ENCODE results near the gene MRPS26.

DNA sequence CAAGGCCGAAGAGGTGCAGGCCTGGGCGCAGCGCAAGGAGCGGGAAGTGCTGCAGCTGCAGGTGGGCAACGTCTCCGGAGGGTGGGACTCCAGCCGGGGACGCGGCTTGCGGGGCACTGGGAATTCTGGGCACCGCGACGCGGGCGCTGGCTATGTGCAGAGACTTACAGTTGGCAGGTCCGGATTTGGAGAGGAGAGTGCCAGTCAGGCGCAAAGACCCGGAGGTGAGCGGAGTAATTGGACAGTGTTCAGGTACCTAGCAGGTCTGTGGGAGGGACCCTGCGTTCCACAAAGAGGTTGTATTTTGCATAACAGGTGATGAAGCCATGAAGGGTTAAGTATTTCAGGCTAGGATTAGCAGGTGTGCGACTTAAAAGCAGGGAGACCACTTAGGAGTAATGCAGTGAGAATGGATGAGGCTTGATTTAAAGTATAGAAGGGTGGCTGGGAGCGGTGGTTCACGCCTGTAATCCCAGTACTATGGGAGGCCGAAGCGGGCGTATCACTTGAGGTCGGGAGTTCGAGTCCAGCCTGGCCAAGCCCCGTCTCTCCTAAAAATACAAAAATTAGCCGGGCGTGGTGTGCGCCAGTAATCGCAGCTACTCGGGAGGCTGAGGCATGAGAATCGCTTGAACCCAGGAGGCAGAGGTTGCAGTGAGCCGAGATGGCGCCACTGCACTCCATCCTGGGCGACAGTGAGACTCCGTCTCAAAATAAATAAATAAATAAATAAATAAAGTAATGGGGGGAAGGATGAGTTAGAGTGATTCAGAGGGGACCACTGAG lies 1.0 kb downstream of the MRPS26 start:
- TF ChIP-seq, protein P1, sequence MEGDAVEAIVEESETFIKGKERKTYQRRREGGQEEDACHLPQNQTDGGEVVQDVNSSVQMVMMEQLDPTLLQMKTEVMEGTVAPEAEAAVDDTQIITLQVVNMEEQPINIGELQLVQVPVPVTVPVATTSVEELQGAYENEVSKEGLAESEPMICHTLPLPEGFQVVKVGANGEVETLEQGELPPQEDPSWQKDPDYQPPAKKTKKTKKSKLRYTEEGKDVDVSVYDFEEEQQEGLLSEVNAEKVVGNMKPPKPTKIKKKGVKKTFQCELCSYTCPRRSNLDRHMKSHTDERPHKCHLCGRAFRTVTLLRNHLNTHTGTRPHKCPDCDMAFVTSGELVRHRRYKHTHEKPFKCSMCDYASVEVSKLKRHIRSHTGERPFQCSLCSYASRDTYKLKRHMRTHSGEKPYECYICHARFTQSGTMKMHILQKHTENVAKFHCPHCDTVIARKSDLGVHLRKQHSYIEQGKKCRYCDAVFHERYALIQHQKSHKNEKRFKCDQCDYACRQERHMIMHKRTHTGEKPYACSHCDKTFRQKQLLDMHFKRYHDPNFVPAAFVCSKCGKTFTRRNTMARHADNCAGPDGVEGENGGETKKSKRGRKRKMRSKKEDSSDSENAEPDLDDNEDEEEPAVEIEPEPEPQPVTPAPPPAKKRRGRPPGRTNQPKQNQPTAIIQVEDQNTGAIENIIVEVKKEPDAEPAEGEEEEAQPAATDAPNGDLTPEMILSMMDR (IDR thresholded peaks at IDR 0.05), result no peak
- TF ChIP-seq SIN3A (IDR thresholded peaks at IDR 0.05; ENCODE audit: borderline replicate concordance, insufficient read depth, low read depth, low read length) (no peak), POLR2AphosphoS5 (IDR thresholded peaks at IDR 0.05; ENCODE audit: low read depth, low read length) (no peak)
- TF ChIP-seq, protein P2, sequence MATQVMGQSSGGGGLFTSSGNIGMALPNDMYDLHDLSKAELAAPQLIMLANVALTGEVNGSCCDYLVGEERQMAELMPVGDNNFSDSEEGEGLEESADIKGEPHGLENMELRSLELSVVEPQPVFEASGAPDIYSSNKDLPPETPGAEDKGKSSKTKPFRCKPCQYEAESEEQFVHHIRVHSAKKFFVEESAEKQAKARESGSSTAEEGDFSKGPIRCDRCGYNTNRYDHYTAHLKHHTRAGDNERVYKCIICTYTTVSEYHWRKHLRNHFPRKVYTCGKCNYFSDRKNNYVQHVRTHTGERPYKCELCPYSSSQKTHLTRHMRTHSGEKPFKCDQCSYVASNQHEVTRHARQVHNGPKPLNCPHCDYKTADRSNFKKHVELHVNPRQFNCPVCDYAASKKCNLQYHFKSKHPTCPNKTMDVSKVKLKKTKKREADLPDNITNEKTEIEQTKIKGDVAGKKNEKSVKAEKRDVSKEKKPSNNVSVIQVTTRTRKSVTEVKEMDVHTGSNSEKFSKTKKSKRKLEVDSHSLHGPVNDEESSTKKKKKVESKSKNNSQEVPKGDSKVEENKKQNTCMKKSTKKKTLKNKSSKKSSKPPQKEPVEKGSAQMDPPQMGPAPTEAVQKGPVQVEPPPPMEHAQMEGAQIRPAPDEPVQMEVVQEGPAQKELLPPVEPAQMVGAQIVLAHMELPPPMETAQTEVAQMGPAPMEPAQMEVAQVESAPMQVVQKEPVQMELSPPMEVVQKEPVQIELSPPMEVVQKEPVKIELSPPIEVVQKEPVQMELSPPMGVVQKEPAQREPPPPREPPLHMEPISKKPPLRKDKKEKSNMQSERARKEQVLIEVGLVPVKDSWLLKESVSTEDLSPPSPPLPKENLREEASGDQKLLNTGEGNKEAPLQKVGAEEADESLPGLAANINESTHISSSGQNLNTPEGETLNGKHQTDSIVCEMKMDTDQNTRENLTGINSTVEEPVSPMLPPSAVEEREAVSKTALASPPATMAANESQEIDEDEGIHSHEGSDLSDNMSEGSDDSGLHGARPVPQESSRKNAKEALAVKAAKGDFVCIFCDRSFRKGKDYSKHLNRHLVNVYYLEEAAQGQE (IDR thresholded peaks at IDR 0.05; ENCODE audit: insufficient read depth in 1 of 2, low read depth in 2 of 2, low read length in 1 of 2), result no peak

Data from Panc1 (cell line).